ENCODE results near the gene TBL3. TPM values are rescaled to one million over a fixed set of nuclear protein-coding genes. Genes with fewer than 3 reads are reported as not detected.

Gene TBL3
- total RNA-seq, 1 donor from 2014 or later, result 21.2 TPM

Other genes starting within 250 kb of the TBL3 start
- 32.3 and 47.4 TPM in 2 replicates for gene NME3, start 200.5 kb upstream of the TBL3 start, total RNA-seq
- gene EME2, start 199.2 kb upstream of the TBL3 start, total RNA-seq, result 2.4 and 4.0 TPM in 2 replicates
- gene MRPS34, start 198.9 kb upstream of the TBL3 start, total RNA-seq, result 50.4 and 57.1 TPM in 2 replicates
- 32.7 and 49.8 TPM in 2 replicates for gene SPSB3, start 189.5 kb upstream of the TBL3 start, total RNA-seq
- gene NUBP2, start 189.1 kb upstream of the TBL3 start, total RNA-seq, result 56.7 and 57.3 TPM in 2 replicates
- not detected in 2 replicates for gene IGFALS, start 178.3 kb upstream of the TBL3 start, total RNA-seq
- gene HAGH, start 145.2 kb upstream of the TBL3 start, total RNA-seq, result 58.2 and 71.8 TPM in 2 replicates
- 74.3 and 81.7 TPM in 2 replicates for gene FAHD1, start 144.8 kb upstream of the TBL3 start, total RNA-seq
- gene MEIOB, start 99.9 kb upstream of the TBL3 start, total RNA-seq, result not detected in 2 replicates
- not detected in 2 replicates for gene HS3ST6, start 53.6 kb upstream of the TBL3 start, total RNA-seq
- gene MSRB1, start 28.9 kb upstream of the TBL3 start, total RNA-seq, result 8.3 and 11.9 TPM in 2 replicates
- not detected in 2 replicates for gene RPL3L, start 17.4 kb upstream of the TBL3 start, total RNA-seq
- 113 and 126 TPM in 2 replicates for gene NDUFB10, start 12.5 kb upstream of the TBL3 start, total RNA-seq
- gene RPS2, start 7.2 kb upstream of the TBL3 start, total RNA-seq, result 2,011 and 3,024 TPM in 2 replicates
- gene RNF151, start 5.2 kb upstream of the TBL3 start, total RNA-seq, result not detected in 2 replicates
- under 0.01 TPM in 2 replicates for gene NOXO1, start 9.4 kb downstream of the TBL3 start, total RNA-seq
- 8.1 and 8.5 TPM in 2 replicates for gene GFER, start 12.1 kb downstream of the TBL3 start, total RNA-seq
- gene SYNGR3, start 17.9 kb downstream of the TBL3 start, total RNA-seq, result 0.40 and 2.0 TPM in 2 replicates
- gene ZNF598, start 37.8 kb downstream of the TBL3 start, total RNA-seq, result 8.9 and 9.7 TPM in 2 replicates
- 0.44 and 0.60 TPM in 2 replicates for gene NPW, start 47.7 kb downstream of the TBL3 start, total RNA-seq
- gene NHERF2, start 54.8 kb downstream of the TBL3 start, total RNA-seq, result 42.1 and 47.6 TPM in 2 replicates
- 22.8 and 31.2 TPM in 2 replicates for gene NTHL1, start 75.8 kb downstream of the TBL3 start, total RNA-seq
- 23.8 and 29.0 TPM in 2 replicates for gene TSC2, start 75.9 kb downstream of the TBL3 start, total RNA-seq
- 18.5 and 31.5 TPM in 2 replicates for gene PKD1, start 163.8 kb downstream of the TBL3 start, total RNA-seq
- 0.20 and 0.65 TPM in 2 replicates for gene RAB26, start 176.6 kb downstream of the TBL3 start, total RNA-seq
- gene TRAF7, start 183.7 kb downstream of the TBL3 start, total RNA-seq, result 60.8 and 63.9 TPM in 2 replicates
- under 0.01 TPM in 2 replicates for gene CASKIN1, start 224.6 kb downstream of the TBL3 start, total RNA-seq
- 13.5 and 13.7 TPM in 2 replicates for gene MLST8, start 233.4 kb downstream of the TBL3 start, total RNA-seq
- 0.44 and 2.2 TPM in 2 replicates for gene BRICD5, start 238.8 kb downstream of the TBL3 start, total RNA-seq
- gene PGP, start 242.8 kb downstream of the TBL3 start, total RNA-seq, result 10.0 and 11.5 TPM in 2 replicates